Measurements from ENCODE around the gene PUM1.

GRCh38 chr1:30950700-30951099 lies 114.8 kb downstream of the PUM1 start:
- TF ChIP-seq BACH1 (IDR thresholded peaks at IDR 0.05; ENCODE audit: borderline replicate concordance) (no peak), CHD4 (IDR thresholded peaks at IDR 0.05) (no peak), MXI1 (IDR thresholded peaks at IDR 0.05; ENCODE audit: low read depth, low read length) (no peak), MLLT1 (IDR thresholded peaks at IDR 0.05) (no peak), TARDBP (IDR thresholded peaks at IDR 0.05; ENCODE audit: borderline replicate concordance) (no peak), ASH2L (IDR thresholded peaks at IDR 0.05; ENCODE audit: borderline replicate concordance, low read depth) (no peak), POLR2AphosphoS5 (IDR thresholded peaks at IDR 0.05; ENCODE audit: low read length) (no peak), TCF7 (IDR thresholded peaks at IDR 0.05; ENCODE audit: borderline replicate concordance) (no peak)
- TF ChIP-seq, protein P1, sequence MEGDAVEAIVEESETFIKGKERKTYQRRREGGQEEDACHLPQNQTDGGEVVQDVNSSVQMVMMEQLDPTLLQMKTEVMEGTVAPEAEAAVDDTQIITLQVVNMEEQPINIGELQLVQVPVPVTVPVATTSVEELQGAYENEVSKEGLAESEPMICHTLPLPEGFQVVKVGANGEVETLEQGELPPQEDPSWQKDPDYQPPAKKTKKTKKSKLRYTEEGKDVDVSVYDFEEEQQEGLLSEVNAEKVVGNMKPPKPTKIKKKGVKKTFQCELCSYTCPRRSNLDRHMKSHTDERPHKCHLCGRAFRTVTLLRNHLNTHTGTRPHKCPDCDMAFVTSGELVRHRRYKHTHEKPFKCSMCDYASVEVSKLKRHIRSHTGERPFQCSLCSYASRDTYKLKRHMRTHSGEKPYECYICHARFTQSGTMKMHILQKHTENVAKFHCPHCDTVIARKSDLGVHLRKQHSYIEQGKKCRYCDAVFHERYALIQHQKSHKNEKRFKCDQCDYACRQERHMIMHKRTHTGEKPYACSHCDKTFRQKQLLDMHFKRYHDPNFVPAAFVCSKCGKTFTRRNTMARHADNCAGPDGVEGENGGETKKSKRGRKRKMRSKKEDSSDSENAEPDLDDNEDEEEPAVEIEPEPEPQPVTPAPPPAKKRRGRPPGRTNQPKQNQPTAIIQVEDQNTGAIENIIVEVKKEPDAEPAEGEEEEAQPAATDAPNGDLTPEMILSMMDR (IDR thresholded peaks at IDR 0.05 in 2 of 3, conservative IDR thresholded peaks at IDR 0.05 in 1 of 3; ENCODE audit: control insufficient read depth in 2 of 3, extremely low read depth in 1 of 3, insufficient read depth in 1 of 3, low read depth in 3 of 3, low read length in 3 of 3): no peak
- TF ChIP-seq, protein P2, sequence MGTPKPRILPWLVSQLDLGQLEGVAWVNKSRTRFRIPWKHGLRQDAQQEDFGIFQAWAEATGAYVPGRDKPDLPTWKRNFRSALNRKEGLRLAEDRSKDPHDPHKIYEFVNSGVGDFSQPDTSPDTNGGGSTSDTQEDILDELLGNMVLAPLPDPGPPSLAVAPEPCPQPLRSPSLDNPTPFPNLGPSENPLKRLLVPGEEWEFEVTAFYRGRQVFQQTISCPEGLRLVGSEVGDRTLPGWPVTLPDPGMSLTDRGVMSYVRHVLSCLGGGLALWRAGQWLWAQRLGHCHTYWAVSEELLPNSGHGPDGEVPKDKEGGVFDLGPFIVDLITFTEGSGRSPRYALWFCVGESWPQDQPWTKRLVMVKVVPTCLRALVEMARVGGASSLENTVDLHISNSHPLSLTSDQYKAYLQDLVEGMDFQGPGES (IDR thresholded peaks at IDR 0.05): no peak
- TF ChIP-seq, protein P3, sequence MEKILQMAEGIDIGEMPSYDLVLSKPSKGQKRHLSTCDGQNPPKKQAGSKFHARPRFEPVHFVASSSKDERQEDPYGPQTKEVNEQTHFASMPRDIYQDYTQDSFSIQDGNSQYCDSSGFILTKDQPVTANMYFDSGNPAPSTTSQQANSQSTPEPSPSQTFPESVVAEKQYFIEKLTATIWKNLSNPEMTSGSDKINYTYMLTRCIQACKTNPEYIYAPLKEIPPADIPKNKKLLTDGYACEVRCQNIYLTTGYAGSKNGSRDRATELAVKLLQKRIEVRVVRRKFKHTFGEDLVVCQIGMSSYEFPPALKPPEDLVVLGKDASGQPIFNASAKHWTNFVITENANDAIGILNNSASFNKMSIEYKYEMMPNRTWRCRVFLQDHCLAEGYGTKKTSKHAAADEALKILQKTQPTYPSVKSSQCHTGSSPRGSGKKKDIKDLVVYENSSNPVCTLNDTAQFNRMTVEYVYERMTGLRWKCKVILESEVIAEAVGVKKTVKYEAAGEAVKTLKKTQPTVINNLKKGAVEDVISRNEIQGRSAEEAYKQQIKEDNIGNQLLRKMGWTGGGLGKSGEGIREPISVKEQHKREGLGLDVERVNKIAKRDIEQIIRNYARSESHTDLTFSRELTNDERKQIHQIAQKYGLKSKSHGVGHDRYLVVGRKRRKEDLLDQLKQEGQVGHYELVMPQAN (conservative IDR thresholded peaks at IDR 0.05): no peak

All from GM12878 (cell line).